Measurements from ENCODE around the gene CANT1.

DNA sequence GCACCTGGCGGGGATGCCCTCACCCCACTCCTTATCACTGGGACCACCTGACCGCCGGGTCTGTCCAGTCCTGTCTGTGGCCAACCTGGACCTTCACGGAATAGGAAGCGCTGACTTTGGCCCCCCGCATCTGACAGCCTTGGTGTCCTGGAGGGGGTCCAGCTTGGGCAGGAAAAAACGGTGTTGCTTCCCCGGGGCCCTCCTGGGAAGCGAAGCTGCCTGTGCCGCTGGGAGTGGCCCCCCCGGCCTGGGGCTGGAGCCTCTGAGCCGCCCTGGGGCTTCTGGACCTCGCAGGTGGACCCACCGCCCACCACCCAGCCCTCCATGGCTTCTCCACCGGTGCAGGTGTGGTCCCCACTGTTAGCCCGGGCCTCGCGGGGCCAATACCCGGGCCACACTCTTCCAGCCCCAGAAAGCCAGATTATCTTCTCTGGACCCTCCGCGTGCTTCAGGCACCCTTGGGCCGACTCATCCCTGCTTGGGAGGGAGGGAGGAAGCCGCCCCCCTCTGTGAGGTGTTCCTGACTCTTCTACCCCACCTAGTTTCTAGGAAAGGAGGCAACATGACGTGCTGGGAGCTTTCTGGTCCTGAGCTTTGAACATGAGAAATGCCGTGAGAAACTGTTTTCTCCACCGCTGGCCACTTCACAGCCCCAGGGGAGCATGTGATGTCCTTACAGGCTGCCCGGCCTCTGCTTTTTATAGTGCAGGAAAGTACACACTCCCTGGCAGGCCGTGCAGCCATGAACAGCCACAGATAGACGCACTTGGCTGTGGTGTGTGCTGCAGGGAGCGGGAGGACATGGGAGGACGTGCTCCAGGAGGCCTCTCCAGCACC is 15.6 kb upstream of the CANT1 start:
- TF ChIP-seq, protein P1, sequence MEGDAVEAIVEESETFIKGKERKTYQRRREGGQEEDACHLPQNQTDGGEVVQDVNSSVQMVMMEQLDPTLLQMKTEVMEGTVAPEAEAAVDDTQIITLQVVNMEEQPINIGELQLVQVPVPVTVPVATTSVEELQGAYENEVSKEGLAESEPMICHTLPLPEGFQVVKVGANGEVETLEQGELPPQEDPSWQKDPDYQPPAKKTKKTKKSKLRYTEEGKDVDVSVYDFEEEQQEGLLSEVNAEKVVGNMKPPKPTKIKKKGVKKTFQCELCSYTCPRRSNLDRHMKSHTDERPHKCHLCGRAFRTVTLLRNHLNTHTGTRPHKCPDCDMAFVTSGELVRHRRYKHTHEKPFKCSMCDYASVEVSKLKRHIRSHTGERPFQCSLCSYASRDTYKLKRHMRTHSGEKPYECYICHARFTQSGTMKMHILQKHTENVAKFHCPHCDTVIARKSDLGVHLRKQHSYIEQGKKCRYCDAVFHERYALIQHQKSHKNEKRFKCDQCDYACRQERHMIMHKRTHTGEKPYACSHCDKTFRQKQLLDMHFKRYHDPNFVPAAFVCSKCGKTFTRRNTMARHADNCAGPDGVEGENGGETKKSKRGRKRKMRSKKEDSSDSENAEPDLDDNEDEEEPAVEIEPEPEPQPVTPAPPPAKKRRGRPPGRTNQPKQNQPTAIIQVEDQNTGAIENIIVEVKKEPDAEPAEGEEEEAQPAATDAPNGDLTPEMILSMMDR (conservative IDR thresholded peaks at IDR 0.05 in 1 of 2, IDR thresholded peaks at IDR 0.05 in 1 of 2; ENCODE audit: low read depth in 1 of 2, low read length in 2 of 2): no peak
- TF ChIP-seq EZH2 (IDR thresholded peaks at IDR 0.05; ENCODE audit: low read length, missing control alignments): no peak
